Measurements from ENCODE around the gene SLC45A1. TPM values are rescaled to one million over a fixed set of nuclear protein-coding genes. Genes with fewer than 3 reads are reported as not detected.
"Not testable (repeated sequence)": the region's sequence is repeated elsewhere in the genome, so short reads cannot be mapped to it uniquely, and the experiment has no call there.

The SLC45A1 gene
- total and polyA plus RNA-seq, 2 experiments from 2014 or later: 0.27 to 1.0 TPM

DNA sequence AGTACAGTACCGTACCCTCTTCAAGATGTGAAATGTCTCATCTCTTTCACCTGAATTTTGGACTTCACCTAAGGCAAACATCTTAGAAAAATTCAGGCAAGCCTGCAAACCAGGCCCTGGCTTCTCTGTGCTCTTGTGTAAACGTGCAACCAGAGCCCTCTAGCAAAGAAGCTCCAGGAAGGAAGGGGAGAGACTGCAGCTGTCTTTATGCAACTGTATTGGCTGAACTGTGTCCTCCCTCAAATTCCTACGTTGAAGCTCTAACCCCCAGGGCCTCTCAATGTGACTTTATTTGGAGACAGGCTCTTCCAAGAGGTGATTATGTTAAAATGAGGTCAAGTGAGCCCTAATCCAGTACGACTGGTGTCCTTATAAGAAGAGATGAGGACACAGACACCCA lies 60.3 kb downstream of the SLC45A1 start:
- no peak for DNase-seq (ENCODE audit: low spot score)
- H3K4me1 ChIP-seq (ENCODE audit: insufficient read depth): peaks cover 36% of the 10 kb centered on the region
- WGBS (ENCODE audit: low lambda C conversion rate, missing lambda C conversion rate): 45% methylated on average over 4 of the region's 4 CpGs

DNA sequence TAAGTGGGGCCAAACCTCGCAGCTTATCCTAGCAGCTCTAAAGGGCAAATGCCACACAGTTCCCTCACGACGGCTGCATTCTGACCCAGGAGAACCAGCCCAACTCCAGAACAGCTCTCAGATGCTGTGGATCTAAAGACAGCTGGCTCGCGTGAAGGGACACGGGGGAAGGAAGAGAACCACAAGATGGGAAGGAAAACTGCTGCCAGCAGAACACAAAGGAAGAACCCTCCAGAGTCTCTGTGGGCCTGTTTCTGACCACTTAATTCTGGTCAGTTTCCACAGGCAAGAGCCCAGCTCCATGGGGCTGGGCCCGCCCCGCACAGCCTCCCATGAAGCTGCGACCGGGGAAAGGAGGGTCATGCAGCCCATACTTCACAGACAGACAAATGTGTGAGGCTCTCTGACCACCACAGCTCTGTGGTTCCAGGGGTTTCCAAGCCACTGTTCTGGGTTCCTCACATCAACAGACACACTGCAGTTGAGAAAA lies 61.1 kb downstream of the SLC45A1 start:
- peaks cover 97% of the 10 kb centered on the region for H3K79me2 ChIP-seq
- no peaks in the 10 kb centered on the region for H3K36me3 ChIP-seq (replicated peaks; ENCODE audit: insufficient read depth, low read depth)
- TF ChIP-seq EZH2 (IDR thresholded peaks at IDR 0.05; ENCODE audit: borderline replicate concordance): no peak
- TF ChIP-seq, protein P1, sequence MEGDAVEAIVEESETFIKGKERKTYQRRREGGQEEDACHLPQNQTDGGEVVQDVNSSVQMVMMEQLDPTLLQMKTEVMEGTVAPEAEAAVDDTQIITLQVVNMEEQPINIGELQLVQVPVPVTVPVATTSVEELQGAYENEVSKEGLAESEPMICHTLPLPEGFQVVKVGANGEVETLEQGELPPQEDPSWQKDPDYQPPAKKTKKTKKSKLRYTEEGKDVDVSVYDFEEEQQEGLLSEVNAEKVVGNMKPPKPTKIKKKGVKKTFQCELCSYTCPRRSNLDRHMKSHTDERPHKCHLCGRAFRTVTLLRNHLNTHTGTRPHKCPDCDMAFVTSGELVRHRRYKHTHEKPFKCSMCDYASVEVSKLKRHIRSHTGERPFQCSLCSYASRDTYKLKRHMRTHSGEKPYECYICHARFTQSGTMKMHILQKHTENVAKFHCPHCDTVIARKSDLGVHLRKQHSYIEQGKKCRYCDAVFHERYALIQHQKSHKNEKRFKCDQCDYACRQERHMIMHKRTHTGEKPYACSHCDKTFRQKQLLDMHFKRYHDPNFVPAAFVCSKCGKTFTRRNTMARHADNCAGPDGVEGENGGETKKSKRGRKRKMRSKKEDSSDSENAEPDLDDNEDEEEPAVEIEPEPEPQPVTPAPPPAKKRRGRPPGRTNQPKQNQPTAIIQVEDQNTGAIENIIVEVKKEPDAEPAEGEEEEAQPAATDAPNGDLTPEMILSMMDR (IDR thresholded peaks at IDR 0.05; ENCODE audit: poor library complexity): no peak
- TF ChIP-seq EZH2phosphoT487 (IDR thresholded peaks at IDR 0.05; ENCODE audit: low read depth, severe bottlenecking, unreplicated experiment): no peak
- DNase-seq (ENCODE audit: low spot score): no peak
- no peaks in the 10 kb centered on the region for H3K9me3 ChIP-seq (ENCODE audit: low read depth)
- no peak overlapping the region for H3K4me2 ChIP-seq
- WGBS (ENCODE audit: low lambda C conversion rate, missing lambda C conversion rate): 94% methylated on average over 10 of the region's 10 CpGs
- peak overlapping the region; percentile 46 for H3K27ac ChIP-seq
- no peak overlapping the region for H3K4me3 ChIP-seq
- peaks cover 86% of the 10 kb centered on the region for H4K20me1 ChIP-seq (ENCODE audit: insufficient read depth, poor library complexity, severe bottlenecking)
- H2AFZ ChIP-seq: no peak overlapping the region
- no peaks in the 10 kb centered on the region for H3K27me3 ChIP-seq
- H3K4me1 ChIP-seq (ENCODE audit: insufficient read depth): peaks cover 28% of the 10 kb centered on the region
- H3K9me2 ChIP-seq (replicated peaks; ENCODE audit: insufficient read depth): no peaks in the 10 kb centered on the region

More for the DNA sequence above, 60.3 kb downstream of the SLC45A1 start:
- Histone ChIP-seq H4K20me1 (ENCODE audit: insufficient read depth, poor library complexity, severe bottlenecking) (peaks cover 79% of the 10 kb centered on the region), H3K27me3 (no peaks in the 10 kb centered on the region), H3K27ac (peak overlapping the region; percentile 46), H3K79me2 (peaks cover 91% of the 10 kb centered on the region), H3K4me2 (peak overlapping the region; percentile 33), H2AFZ (no peak overlapping the region), H3K4me3 (no peak overlapping the region), H3K9me2 (replicated peaks; ENCODE audit: insufficient read depth) (no peaks in the 10 kb centered on the region), H3K9me3 (ENCODE audit: low read depth) (no peaks in the 10 kb centered on the region), H3K36me3 (replicated peaks; ENCODE audit: insufficient read depth, low read depth) (no peaks in the 10 kb centered on the region)
- TF ChIP-seq EZH2 (IDR thresholded peaks at IDR 0.05; ENCODE audit: borderline replicate concordance) (no peak), EZH2phosphoT487 (IDR thresholded peaks at IDR 0.05; ENCODE audit: low read depth, severe bottlenecking, unreplicated experiment) (no peak)
- TF ChIP-seq, protein P1 (IDR thresholded peaks at IDR 0.05; ENCODE audit: poor library complexity): no peak

DNA sequence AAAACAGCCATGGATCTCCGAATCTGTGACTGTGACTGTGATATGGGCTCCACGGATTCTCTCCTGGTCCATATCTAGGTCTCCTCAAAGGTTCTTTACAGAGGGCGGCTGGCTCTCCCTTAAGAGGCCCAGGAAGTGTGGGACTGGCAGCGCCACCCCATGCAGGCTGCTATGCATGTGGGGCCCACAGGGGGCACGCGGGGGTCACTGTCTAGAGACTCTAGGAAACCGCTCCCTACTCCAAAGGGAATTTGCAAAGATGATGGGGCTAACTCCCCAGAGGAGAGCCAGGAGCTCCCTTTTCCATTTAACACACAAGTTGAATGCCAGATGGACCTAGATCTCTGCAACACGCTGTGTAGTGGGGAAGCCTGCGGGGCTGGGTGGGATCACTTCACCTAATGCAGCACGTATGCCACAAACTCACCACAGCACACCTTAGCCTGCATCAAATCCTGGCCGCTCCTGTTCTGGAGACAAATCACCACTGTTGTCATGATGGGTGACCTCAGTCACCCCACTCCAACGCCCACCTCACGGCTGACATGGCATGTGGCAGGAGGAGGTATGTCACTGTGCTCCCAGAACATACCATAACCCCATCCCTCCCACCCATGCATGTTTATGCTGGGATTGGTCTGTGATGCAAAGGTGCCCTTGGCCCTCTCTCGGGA lies 61.7 kb downstream of the SLC45A1 start:
- H3K4me1 ChIP-seq (ENCODE audit: insufficient read depth): peaks cover 22% of the 10 kb centered on the region
- peaks cover 88% of the 10 kb centered on the region for H4K20me1 ChIP-seq (ENCODE audit: insufficient read depth, poor library complexity, severe bottlenecking)

DNA sequence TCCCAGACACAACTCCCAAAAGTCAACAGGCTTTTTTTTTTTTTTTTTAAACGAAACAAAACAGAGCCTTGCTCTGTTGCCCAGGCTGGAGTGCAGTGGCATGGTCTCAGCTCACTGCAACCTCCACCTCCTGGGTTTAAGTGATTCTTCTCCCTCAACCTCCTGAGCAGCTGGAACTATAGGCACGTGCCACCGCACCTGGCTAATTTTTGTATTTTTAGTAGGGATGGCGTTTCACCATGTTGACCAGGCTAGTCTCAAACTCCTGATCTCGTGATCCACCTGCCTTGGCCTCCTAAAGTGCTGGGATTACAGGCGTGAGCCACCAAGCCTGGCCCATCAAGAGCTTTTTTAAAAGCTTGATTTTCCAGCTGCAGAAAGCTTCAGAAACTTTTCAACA lies 62.4 kb downstream of the SLC45A1 start:
- H2AFZ ChIP-seq; H3K9me3 ChIP-seq (ENCODE audit: low read depth); H3K4me2 ChIP-seq; DNase-seq (ENCODE audit: low spot score); H3K9me2 ChIP-seq (replicated peaks; ENCODE audit: insufficient read depth); H3K27me3 ChIP-seq; H3K27ac ChIP-seq; H3K36me3 ChIP-seq (replicated peaks; ENCODE audit: insufficient read depth, low read depth); H3K4me3 ChIP-seq: not testable (repeated sequence)
- Histone ChIP-seq H3K79me2 (peaks cover 97% of the 10 kb centered on the region), H3K4me1 (ENCODE audit: insufficient read depth) (peaks cover 20% of the 10 kb centered on the region), H4K20me1 (ENCODE audit: insufficient read depth, poor library complexity, severe bottlenecking) (peaks cover 92% of the 10 kb centered on the region)
- over 99% methylated on average over 6 of the region's 6 CpGs for WGBS (ENCODE audit: low lambda C conversion rate, missing lambda C conversion rate)

More for the DNA sequence above, 61.7 kb downstream of the SLC45A1 start:
- Histone ChIP-seq H3K27me3 (no peaks in the 10 kb centered on the region), H3K9me3 (ENCODE audit: low read depth) (no peaks in the 10 kb centered on the region), H3K4me2 (no peak overlapping the region), H3K36me3 (replicated peaks; ENCODE audit: insufficient read depth, low read depth) (no peaks in the 10 kb centered on the region), H3K4me3 (no peak overlapping the region), H3K79me2 (peaks cover 97% of the 10 kb centered on the region), H2AFZ (no peak overlapping the region), H3K27ac (no peak overlapping the region), H3K9me2 (replicated peaks; ENCODE audit: insufficient read depth) (no peaks in the 10 kb centered on the region)
- TF ChIP-seq, protein P1 (IDR thresholded peaks at IDR 0.05; ENCODE audit: poor library complexity): no peak
- TF ChIP-seq EZH2 (IDR thresholded peaks at IDR 0.05; ENCODE audit: borderline replicate concordance): no peak
- TF ChIP-seq EZH2phosphoT487 (IDR thresholded peaks at IDR 0.05; ENCODE audit: low read depth, severe bottlenecking, unreplicated experiment): no peak
- WGBS (ENCODE audit: low lambda C conversion rate, missing lambda C conversion rate): 95% methylated on average over 14 of the region's 14 CpGs
- no peak for DNase-seq (ENCODE audit: low spot score)
